Erythroblast (primary cell): ENCODE data around the gene GLS.
"Not testable (repeated sequence)": the region's sequence is repeated elsewhere in the genome, so short reads cannot be mapped to it uniquely, and the experiment has no call there.

Experiments
- DNase-seq, 2 experiments: peaks; one replicate each; lab custom pipeline; 2025; lab: John Stamatoyannopoulos, UW
- GATA1 ChIP-seq: IDR thresholded peaks from 2 replicates; pipeline ENCODE4 v1.6.1; 2011; ENCODE audit warnings: low read depth, mild to moderate bottlenecking, control low read depth, low read length, moderate library complexity
- POLR2A ChIP-seq: IDR thresholded peaks from 2 replicates; pipeline ENCODE4 v1.6.1; 2011; ENCODE audit warnings: mild to moderate bottlenecking, low read length

GLS gene

DNA sequence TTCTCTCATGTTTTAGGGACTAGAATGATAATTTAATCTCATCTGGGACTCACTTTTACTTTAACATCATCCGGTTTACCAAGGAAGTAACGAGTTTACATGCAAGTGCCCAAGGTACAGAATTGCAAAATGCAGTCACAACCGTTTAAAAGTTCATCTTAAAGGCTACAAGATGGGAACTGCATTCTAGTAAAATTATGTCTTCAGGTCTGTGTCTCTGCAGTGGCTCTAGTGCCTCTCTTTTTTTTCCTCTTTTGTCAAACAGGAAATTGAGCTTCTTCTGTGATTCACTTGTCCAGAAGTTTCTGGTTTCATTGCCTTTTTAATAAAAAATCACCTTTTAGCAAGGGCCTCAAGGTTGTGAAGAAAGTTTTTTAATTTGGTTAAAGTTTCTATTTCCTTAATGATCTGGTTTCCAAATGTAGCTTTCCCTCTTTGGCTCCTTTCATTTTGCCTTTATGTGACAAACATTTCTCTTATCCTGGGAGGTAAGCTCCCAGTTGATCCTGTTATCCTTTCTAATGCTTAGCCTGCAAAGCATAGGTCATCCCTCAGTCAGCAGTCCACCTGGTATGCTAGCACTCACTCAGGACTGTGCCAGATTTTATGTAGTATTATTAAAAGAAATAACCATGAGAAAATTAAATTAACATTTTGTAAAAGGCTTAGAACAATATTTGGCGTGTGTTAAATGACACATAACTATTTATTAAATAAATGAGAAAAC is 2.4 kb downstream of the GLS start:
- peak; percentile 36 to 52 for DNase-seq

DNA sequence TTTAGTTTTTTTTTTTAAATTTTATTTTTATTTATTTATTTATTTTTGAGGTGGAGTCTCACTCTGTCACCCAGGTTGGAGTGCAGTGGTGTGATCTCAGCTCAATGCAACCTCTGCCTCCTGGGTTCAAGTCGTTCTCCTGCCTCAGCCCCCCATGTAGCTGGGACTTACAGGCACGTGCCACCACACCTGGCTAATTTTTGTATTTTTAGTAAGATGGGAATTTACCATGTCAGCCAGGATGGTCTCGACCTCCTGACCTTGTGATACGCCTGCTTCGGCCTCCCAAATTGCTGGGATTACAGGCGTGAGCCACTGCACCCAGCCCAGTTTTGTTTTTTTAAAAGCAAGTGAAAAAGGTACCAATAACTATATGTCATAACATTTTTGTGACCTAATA is 5.2 kb downstream of the GLS start:
- DNase-seq = not testable (repeated sequence)

More for the DNA sequence above, 2.4 kb downstream of the GLS start:
- TF ChIP-seq POLR2A (no peak), GATA1 (no peak)

- DNase-seq = no peak
- no peak for TF ChIP-seq POLR2A
- TF ChIP-seq GATA1 = no peak
Measured at GRCh38 chr2:190887089-190887488, 6.5 kb downstream of the GLS start.

DNA sequence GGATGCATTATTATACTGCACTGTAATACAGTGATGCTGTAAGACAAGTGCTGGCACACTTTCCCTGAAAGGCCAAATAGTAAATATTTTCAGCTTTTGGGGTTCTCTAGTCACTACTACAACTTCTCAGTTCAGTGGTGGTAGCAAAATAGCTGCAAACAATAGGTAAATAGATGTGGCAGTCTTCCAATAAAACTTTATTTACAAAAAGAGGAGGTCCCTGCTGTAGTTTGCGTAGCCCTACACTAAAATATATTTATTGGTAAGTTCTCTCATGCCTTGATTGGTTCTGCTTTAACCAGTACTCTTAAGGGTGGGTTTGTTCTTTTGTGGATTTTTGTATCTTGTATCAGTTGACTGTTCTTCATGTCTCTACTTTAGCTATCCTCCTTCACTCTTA is 7.8 kb downstream of the GLS start:
- DNase-seq = no peak
- TF ChIP-seq GATA1 (no peak), POLR2A (no peak)

- DNase-seq = no peak
- no peak for TF ChIP-seq POLR2A
- TF ChIP-seq GATA1 = no peak
Measured at GRCh38 chr2:190889175-190889943, 8.7 kb downstream of the GLS start.

DNA sequence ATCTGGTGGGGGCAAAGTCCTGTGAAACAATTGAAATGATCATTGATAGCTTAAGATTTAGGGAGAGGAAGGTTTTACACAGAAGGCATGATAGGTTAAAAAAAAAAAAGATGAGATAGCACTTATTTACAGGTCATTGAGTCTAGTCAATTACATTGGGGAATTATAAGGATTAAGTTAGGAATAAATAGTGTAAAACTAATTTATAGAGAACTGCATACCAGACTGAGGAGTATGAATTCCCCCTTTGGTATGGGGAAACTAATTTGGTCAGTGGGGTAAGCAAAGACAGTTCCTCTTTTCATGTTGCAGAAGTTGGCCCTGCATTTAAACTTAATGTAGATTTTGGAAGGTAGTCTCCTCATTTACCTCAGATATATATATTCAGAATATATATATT is 10.8 kb downstream of the GLS start:
- TF ChIP-seq GATA1 = no peak
- TF ChIP-seq POLR2A = no peak
- no peak for DNase-seq

DNA sequence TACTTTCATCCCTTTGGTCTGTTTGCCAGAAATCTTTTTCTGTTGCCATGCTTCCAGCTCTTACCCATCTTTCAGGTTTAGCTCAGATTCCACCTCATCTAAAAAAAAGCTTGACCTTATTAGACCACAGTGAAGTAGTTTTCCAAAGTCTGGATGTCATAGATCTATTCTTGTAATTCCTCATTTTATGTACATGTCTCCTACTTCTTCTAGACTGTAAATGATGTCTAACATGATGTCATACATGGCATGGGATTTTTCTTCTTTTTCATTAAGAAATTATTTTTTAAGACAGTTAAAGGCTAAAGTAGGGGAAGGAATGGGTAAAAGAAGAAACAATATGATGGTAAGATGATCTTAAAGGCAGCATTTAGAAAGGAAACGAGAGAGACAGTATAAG is 11.3 kb downstream of the GLS start:
- no peak for DNase-seq
- no peak for TF ChIP-seq GATA1
- TF ChIP-seq POLR2A = no peak

- TF ChIP-seq GATA1 = no peak
- TF ChIP-seq POLR2A = no peak
- no peak for DNase-seq
Measured at GRCh38 chr2:190893157-190893556, 12.5 kb downstream of the GLS start.

DNA sequence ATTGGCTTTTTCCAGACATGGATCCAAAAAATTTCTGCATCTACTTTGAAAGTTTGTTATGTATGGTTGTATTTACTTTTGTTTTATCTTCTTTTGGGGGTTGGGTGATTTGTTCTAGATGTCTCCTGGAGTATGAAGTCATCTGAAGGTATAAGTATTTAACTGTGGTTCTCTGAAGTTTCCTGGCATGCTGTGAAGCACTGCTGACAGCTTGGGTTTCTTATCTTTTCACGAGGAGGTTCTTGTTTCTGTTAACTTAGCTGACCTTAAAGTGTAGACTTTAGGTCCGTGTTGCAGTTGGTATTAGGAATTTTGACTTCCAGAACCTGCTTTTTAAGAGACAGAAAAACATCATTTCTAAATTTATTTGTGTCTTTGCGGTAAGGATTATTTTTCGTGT is 15.9 kb downstream of the GLS start:
- TF ChIP-seq POLR2A (no peak), GATA1 (no peak)

GRCh38 chr2:190903693-190904450 is 23.3 kb downstream of the GLS start:
- no peak for DNase-seq
- no peak for TF ChIP-seq POLR2A
- TF ChIP-seq GATA1 = no peak

More for the DNA sequence above, 15.9 kb downstream of the GLS start:
- DNase-seq = peak; percentile 34 to 42

DNA sequence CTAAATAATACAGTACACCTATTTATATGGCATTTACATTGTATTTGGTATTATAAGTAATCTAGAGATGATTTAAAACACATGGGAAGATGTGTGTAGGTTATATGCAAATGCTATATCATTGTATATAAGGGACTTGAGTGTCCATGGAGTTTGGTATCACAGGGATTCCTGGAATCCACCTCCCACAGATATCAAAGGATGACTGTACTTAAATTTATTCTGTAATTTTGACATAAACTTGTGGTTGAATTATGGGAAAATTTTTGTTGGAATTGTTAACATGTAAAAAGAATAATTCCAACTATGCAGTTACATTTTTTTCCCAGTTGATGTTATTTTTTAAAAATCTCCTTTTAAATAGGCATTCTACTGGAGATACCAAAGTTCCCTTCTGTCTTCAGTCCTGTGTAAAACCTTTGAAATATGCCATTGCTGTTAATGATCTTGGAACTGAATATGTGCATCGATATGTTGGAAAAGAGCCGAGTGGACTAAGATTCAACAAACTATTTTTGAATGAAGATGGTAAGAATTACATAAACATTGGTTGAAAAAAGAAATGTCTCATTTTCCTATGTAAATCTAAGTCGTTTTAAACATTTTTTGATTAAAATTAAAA is 24.1 kb downstream of the GLS start:
- DNase-seq = no peak

GRCh38 chr2:190908532-190908931 is 27.9 kb downstream of the GLS start:
- DNase-seq = no peak
- TF ChIP-seq POLR2A (no peak), GATA1 (no peak)

More for the DNA sequence above, 24.1 kb downstream of the GLS start:
- TF ChIP-seq GATA1 (no peak), POLR2A (no peak)

GRCh38 chr2:190909680-190910079 is 29.1 kb downstream of the GLS start:
- DNase-seq = no peak
- no peak for TF ChIP-seq POLR2A
- TF ChIP-seq GATA1 = no peak
